Liver (tissue), 3 donors: Measurements from ENCODE around the gene CER1.

Experiments used
- CTCF ChIP-seq: fragments of 150-350 bp; IDR thresholded peaks from 2 replicates; pipeline ENCODE4 v1.5.1; 2017; ENCODE audit warnings: improper control_type of control experiment, low read depth, low read length; ENCODE audit not compliant: missing input control
- EGR1 ChIP-seq, 2 donors: IDR thresholded peaks; 2 replicates each; pipeline ENCODE4 v1.6.1; 2016 to 2018; ENCODE audit warnings: antibody characterized with exemption in 2 of 2, low read depth in 2 of 2
- JUND ChIP-seq, 2 donors: IDR thresholded peaks; 2 replicates each; pipeline ENCODE4 v1.6.1; 2016; ENCODE audit warnings: antibody characterized with exemption in 2 of 2
- MAX ChIP-seq: IDR thresholded peaks from 2 replicates; pipeline ENCODE4 v1.6.1; 2016; ENCODE audit warnings: antibody characterized with exemption
- NR2F2 ChIP-seq: IDR thresholded peaks from 2 replicates; pipeline ENCODE4 v1.6.1; 2016; ENCODE audit warnings: antibody characterized with exemption
- REST ChIP-seq: IDR thresholded peaks from 2 replicates; pipeline ENCODE4 v1.6.1; 2016; ENCODE audit warnings: antibody characterized with exemption, mild to moderate bottlenecking
- TAF1 ChIP-seq: conservative IDR thresholded peaks from 2 replicates; pipeline ENCODE4 v1.6.1; 2016; ENCODE audit warnings: antibody characterized with exemption, mild to moderate bottlenecking
- donor health status: healthy.
- donor health status: healthy.

- TF ChIP-seq CTCF (no peak), REST (no peak), MAX (no peak), EGR1 (IDR thresholded peaks at IDR 0.05; ENCODE audit: low read depth in 2 of 2) (no peak), TAF1 (no peak), NR2F2 (no peak), JUND (IDR thresholded peaks at IDR 0.05) (no peak)
Observed at GRCh38 chr9:14766299-14766698, 43.8 kb upstream of the CER1 start.
